ENCODE results near the gene ITGAX. TPM values are rescaled to one million over a fixed set of nuclear protein-coding genes. Genes with fewer than 3 reads are reported as not detected.

Gene ITGAX
- total RNA-seq (2022; extraction: Qiagen RNA extraction; ENCODE audit: low read depth): 1.2 to 2.4 TPM (median 1.3 TPM) in 5 replicates

DNA sequence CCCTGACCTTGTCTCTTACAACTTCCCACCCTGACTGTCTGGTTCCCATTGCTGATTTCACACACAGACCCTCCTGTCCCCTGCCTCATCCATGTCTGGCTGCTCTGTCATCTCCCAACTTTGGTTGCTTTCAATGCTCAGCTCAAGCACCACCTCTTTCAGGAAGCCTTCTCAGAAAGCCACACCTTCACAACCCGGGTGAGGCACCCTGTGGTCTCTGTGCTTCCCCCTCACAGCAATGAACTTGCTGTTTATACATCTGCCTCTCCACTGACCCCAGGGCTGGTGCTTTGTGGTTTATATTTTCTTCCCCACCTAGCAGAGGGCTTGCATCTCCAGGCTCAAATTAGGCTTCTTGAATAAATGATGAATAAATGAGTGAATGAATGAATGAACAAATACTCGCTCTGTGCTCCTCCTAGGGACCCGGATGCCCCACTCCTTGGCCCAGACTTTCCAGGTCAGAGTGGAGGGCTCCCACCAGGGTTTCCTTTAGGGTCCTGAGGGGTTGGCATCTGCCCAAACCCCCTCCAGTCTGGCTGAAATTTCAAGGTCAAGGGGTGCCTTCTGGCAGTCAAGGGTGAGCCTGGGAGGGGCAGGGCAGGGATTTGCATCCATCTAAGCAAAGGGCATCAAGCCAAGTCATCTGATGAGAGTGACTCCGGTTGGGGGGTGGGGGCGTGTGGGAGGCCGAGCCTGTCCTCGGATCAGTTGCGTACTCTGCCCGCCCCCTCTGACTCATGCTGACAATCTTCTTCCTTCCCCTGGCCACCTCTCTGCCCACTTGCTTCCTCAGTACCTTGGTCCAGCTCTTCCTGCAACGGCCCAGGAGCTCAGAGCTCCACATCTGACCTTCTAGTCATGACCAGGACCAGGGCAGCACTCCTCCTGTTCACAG lies at the start of gene ITGAX:
TSS of gene ITGAX (plus strand) at position 783 of the 898 bp plus-strand sequence. CDS start at position 862, 79 bp downstream.

DNA sequence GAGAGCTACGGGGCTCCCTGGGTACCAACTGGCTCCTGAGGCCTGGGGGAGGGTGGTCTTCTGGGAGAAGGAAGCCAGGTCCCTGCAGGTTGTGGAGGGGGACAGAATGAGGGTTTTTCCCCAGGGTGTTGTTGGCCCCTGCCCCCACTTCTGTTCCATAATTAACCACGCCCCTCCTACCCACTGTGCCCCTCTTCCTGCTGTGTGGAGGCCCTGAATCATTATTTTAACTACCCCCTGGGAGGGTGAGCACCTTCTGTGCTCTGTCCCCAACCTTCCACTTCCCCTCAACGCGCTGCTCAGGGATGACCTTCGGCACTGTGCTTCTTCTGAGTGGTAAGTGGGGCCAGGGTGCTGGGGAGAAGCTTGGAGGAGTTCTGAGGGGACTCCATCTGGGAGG lies 38.1 kb downstream of the ITGAX start, which contains the start of gene ITGAD:
TSS of gene ITGAD (plus strand) at position 280 of the 400 bp plus-strand sequence. CDS start at position 306, 26 bp downstream.

DNA sequence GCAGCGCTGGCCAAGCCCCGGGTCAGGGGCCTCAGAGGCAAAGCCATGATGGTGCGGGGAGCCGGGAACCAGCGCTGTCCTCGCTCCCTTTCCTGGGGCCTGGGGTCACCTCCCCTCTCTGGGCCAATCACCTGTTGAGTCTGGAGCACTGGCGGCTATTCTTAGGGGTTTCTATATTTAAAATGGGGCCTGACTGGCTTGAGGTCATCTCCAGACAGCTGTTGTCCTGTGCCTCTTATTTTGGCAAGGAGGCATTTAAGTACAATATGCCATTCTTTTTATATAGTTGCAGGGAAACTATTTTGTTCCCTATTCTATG lies 73.3 kb downstream of the ITGAX start, which contains the start of gene COX6A2:
TSS of gene COX6A2 (minus strand) at position 82 of the 319 bp plus-strand sequence. CDS start at position 47, 35 bp downstream.

Other genes starting within 250 kb of the ITGAX start
- gene BCKDK, start 246.8 kb upstream of the ITGAX start, total RNA-seq (2022; extraction: Qiagen RNA extraction; ENCODE audit: low read depth): 35.8 to 51.3 TPM (median 41.7 TPM) in 5 replicates
- gene KAT8, start 237.5 kb upstream of the ITGAX start, total RNA-seq (2022; extraction: Qiagen RNA extraction; ENCODE audit: low read depth): 34.5 to 39.9 TPM (median 37.7 TPM) in 5 replicates
- 0.21 to 0.33 TPM (median 0.24 TPM) in 5 replicates for gene PRSS8, start 219.4 kb upstream of the ITGAX start, total RNA-seq (2022; extraction: Qiagen RNA extraction; ENCODE audit: low read depth)
- gene PRSS36, start 205.1 kb upstream of the ITGAX start, total RNA-seq (2022; extraction: Qiagen RNA extraction; ENCODE audit: low read depth): 0.35 to 1.1 TPM (median 0.70 TPM) in 5 replicates
- 510 to 596 TPM (median 534 TPM) in 5 replicates for gene FUS, start 175.0 kb upstream of the ITGAX start, total RNA-seq (2022; extraction: Qiagen RNA extraction; ENCODE audit: low read depth)
- 24.0 to 44.0 TPM (median 40.3 TPM) in 5 replicates for gene PYCARD, start 152.4 kb upstream of the ITGAX start, total RNA-seq (2022; extraction: Qiagen RNA extraction; ENCODE audit: low read depth)
- gene TRIM72, start 141.1 kb upstream of the ITGAX start, total RNA-seq (2022; extraction: Qiagen RNA extraction; ENCODE audit: low read depth): 0.01 to 0.16 TPM (median 0.03 TPM) in 4 of 5 replicates, not detected in the other
- not detected in 5 replicates for gene PYDC1, start 138.0 kb upstream of the ITGAX start, total RNA-seq (2022; extraction: Qiagen RNA extraction; ENCODE audit: low read depth)
- 2.2 to 3.4 TPM (median 2.8 TPM) in 5 replicates for gene ITGAM, start 95.2 kb upstream of the ITGAX start, total RNA-seq (2022; extraction: Qiagen RNA extraction; ENCODE audit: low read depth)
- 0.02 to 0.15 TPM in 2 of 5 replicates, not detected in the others for gene ITGAD, start 38.2 kb downstream of the ITGAX start, total RNA-seq (2022; extraction: Qiagen RNA extraction; ENCODE audit: low read depth)
- gene COX6A2, start 73.2 kb downstream of the ITGAX start, total RNA-seq (2022; extraction: Qiagen RNA extraction; ENCODE audit: low read depth): not detected in 5 replicates
- gene ZNF843, start 87.6 kb downstream of the ITGAX start, total RNA-seq (2022; extraction: Qiagen RNA extraction; ENCODE audit: low read depth): 0.09 to 0.12 TPM (median 0.10 TPM) in 5 replicates
- 5.3 to 15.0 TPM (median 12.1 TPM) in 5 replicates for gene ARMC5, start 104.3 kb downstream of the ITGAX start, total RNA-seq (2022; extraction: Qiagen RNA extraction; ENCODE audit: low read depth)
- 34.3 to 68.8 TPM (median 45.1 TPM) in 5 replicates for gene TGFB1I1, start 117.0 kb downstream of the ITGAX start, total RNA-seq (2022; extraction: Qiagen RNA extraction; ENCODE audit: low read depth)
- 0.10 to 0.45 TPM (median 0.31 TPM) in 5 replicates for gene SLC5A2, start 127.9 kb downstream of the ITGAX start, total RNA-seq (2022; extraction: Qiagen RNA extraction; ENCODE audit: low read depth)
- gene RUSF1, start 153.2 kb downstream of the ITGAX start, total RNA-seq (2022; extraction: Qiagen RNA extraction; ENCODE audit: low read depth): 36.7 to 53.6 TPM (median 49.7 TPM) in 5 replicates
- gene AHSP, start 172.7 kb downstream of the ITGAX start, total RNA-seq (2022; extraction: Qiagen RNA extraction; ENCODE audit: low read depth): not detected in 5 replicates